HepG2 (cell line): Measurements from ENCODE around the gene SPAG9. TPM values are rescaled to one million over a fixed set of nuclear protein-coding genes. Genes with fewer than 3 reads are reported as not detected.
A peak's percentile ranks its signal among the peaks of the same experiment; 100 is the strongest.

Source experiments
- ARNTL ChIP-seq: sonication (generic); formaldehyde crosslinking; IDR thresholded peaks from 2 replicates; pipeline ENCODE4 v1.4.0; 2020; ENCODE audit warnings: mild to moderate bottlenecking, missing genetic modification reagents
- HNRNPH1 ChIP-seq: fragments of 200-400 bp; formaldehyde crosslinking; optimal IDR thresholded peaks from 2 replicates; pipeline ENCODE3; 2017; ENCODE audit warnings: mild to moderate bottlenecking, low read depth, low read length
- LCORL ChIP-seq, 2 experiments: fragments of 450-650 bp in 1 of 2; sonication (generic) in 1 of 2; formaldehyde crosslinking in 1 of 2; IDR thresholded peaks; 2 replicates each; pipeline versions ENCODE4 v1.5.0 to v1.6.1; 2017 to 2020; ENCODE audit warnings: antibody characterized with exemption in 1 of 2, missing genetic modification reagents in 1 of 2
- LRRFIP1 ChIP-seq: sonication (generic); formaldehyde crosslinking; conservative IDR thresholded peaks from 2 replicates; pipeline ENCODE4 v1.4.0; 2020; ENCODE audit warnings: missing genetic modification reagents
- MIER3 ChIP-seq: IDR thresholded peaks from 2 replicates; pipeline ENCODE4 v1.6.1; 2016; ENCODE audit warnings: missing compliant biosample characterization, borderline replicate concordance
- MIXL1 ChIP-seq: IDR thresholded peaks from 2 replicates; pipeline ENCODE4 v1.6.1; 2016
- NCOA2 ChIP-seq: sonication (generic); formaldehyde crosslinking; IDR thresholded peaks from 2 replicates; pipeline ENCODE4 v1.8.0; 2022; ENCODE audit warnings: inconsistent platforms
- RXRA ChIP-seq: sonication (generic); formaldehyde crosslinking; IDR thresholded peaks from 2 replicates; pipeline ENCODE4 v1.5.1; 2020; ENCODE audit warnings: missing genetic modification reagents
- SMC3 ChIP-seq: IDR thresholded peaks from 2 replicates; pipeline ENCODE4 v1.6.1; 2011; ENCODE audit warnings: low read length, improper control_type of control experiment
- SNAPC5 ChIP-seq: sonication (generic); formaldehyde crosslinking; IDR thresholded peaks from 2 replicates; pipeline ENCODE4 v1.8.1; 2023; ENCODE audit warnings: mild to moderate bottlenecking, missing genetic modification reagents, borderline replicate concordance
- ZEB1 ChIP-seq: IDR thresholded peaks from 2 replicates; pipeline ENCODE4 v1.6.1; 2012; ENCODE audit warnings: mild to moderate bottlenecking, low read depth, inconsistent platforms; ENCODE audit not compliant: insufficient replicate concordance
- ZNF468 ChIP-seq: sonication (generic); formaldehyde crosslinking; IDR thresholded peaks from 2 replicates; pipeline ENCODE4 v1.8.0; 2022; ENCODE audit warnings: mild to moderate bottlenecking, moderate library complexity, missing genetic modification reagents
- ZNF660 ChIP-seq: sonication (generic); formaldehyde crosslinking; IDR thresholded peaks from 2 replicates; pipeline ENCODE4 v1.5.1; 2020; ENCODE audit warnings: mild to moderate bottlenecking, low read depth, missing genetic modification reagents, borderline replicate concordance
- ZNF761 ChIP-seq: sonication (generic); formaldehyde crosslinking; conservative IDR thresholded peaks from 2 replicates; pipeline ENCODE4 v1.4.0; 2020; ENCODE audit warnings: mild to moderate bottlenecking, missing genetic modification reagents
- ZNF766 ChIP-seq: sonication (generic); formaldehyde crosslinking; IDR thresholded peaks from 2 replicates; pipeline ENCODE4 v1.5.0; 2020; ENCODE audit warnings: missing genetic modification reagents, borderline replicate concordance
- ZNF772 ChIP-seq: sonication (generic); formaldehyde crosslinking; IDR thresholded peaks from 2 replicates; pipeline ENCODE4 v1.5.0; 2020; ENCODE audit warnings: mild to moderate bottlenecking, missing genetic modification reagents
- polyA plus RNA-seq, 8 experiments: library from polyadenylated mRNA; depleted of rRNA in 3 of 8; stranded (reverse) in 7 of 8; unstranded in 1 of 8; fragments of >200 nt; fragmentation: Illumina TruSeq in 4 of 8; extraction: Trizol in 4 of 8; gene quantifications; 2 replicates each; pipeline versions ENCODE4 v1.2.1 to v1.2.3, GENCODE V29; 2011 to 2016; ENCODE audit warnings: low read depth in 4 of 8, missing spikeins in 1 of 8, mixed read lengths in 1 of 8; ENCODE audit not compliant: insufficient read depth in 1 of 8
- total RNA-seq, 5 experiments: library from RNA; depleted of rRNA; stranded (reverse); fragments of >200 nt; fragmentation: Illumina TruSeq; extraction: Trizol; gene quantifications; 2 replicates each; pipeline ENCODE4 v1.2.3, GENCODE V29; 2016; ENCODE audit warnings: low read depth in 1 of 5
- TF ChIP-seq, protein P1 (sequence below): sonication (generic); formaldehyde crosslinking; IDR thresholded peaks from 2 replicates; pipeline ENCODE4 v1.5.1; 2020; ENCODE audit warnings: mild to moderate bottlenecking, missing genetic modification reagents, moderate library complexity
- TF ChIP-seq, protein P2 (sequence below): sonication (generic); formaldehyde crosslinking; IDR thresholded peaks from 2 replicates; pipeline ENCODE4 v1.9.0; 2022; ENCODE audit warnings: low read depth, missing genetic modification reagents
- TF ChIP-seq, protein P3 (sequence below): sonication (generic); formaldehyde crosslinking; IDR thresholded peaks from 2 replicates; pipeline ENCODE4 v1.8.1; 2022; ENCODE audit warnings: low read depth, mild to moderate bottlenecking, missing genetic modification reagents
- TF ChIP-seq, protein P4 (sequence below): sonication (generic); formaldehyde crosslinking; IDR thresholded peaks from 2 replicates; pipeline ENCODE4 v1.8.0; 2022; ENCODE audit warnings: mild to moderate bottlenecking, missing genetic modification reagents, moderate library complexity

Gene SPAG9
- total and polyA plus RNA-seq, 2 of the 13 experiments (the other 11 are each of a cell fraction or from before 2014, with no cell fraction given): 43.2 to 78.6 TPM

DNA sequence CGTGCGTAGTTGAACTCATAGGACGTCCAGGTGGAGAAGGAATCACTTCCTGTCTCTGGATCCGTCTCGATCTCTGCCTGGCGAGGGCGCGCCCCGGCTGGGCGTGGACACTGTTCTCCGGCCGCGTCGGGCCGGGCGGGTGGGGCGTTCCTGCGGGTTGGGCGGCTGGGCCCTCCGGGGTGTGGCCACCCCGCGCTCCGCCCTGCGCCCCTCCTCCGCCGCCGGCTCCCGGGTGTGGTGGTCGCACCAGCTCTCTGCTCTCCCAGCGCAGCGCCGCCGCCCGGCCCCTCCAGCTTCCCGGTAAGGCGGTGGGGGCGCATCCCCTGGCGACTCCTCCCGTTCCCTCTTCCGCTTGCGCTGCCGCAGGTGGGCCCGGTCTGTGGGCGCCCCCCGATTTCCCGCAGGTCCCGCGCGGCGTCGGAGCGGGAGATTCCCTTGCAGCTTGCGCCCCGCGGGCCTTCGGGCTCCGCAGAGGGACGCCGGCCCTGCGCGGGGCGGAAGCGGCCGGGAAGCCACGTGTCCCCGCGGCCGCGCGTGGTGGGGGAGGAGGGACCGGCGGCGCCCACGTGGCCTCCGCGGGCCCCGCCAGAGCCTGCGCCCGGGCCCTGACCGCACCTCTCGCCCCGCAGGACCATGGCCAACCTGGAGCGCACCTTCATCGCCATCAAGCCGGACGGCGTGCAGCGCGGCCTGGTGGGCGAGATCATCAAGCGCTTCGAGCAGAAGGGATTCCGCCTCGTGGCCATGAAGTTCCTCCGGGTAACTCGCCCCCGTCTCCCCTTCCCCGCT lies 45.7 kb upstream of the SPAG9 start, which contains the start of gene NME2 (continued):
- TF ChIP-seq LRRFIP1 (no peak), SMC3 (no peak), ZNF772 (peak; percentile 80; the same call in 1 of the 2 replicates), ZNF761 (CRISPR knock-in tag) (no peak), NCOA2 (CRISPR knock-in tag) (0 out of 2 replicates have a peak, but pooled peaks have one; percentile 5), ZNF468 (CRISPR knock-in tag) (no peak), ZNF766 (CRISPR knock-in tag) (peak; percentile 75; the same call in 1 of the 2 replicates), ZEB1 (peak; percentile 37), HNRNPH1 (no peak), MIXL1 (CRISPR knock-in tag) (no peak), RXRA (CRISPR knock-in tag) (peak; percentile 48; the same call in 1 of the 2 replicates), MIER3 (CRISPR knock-in tag) (no peak; the same call in 1 of the 2 replicates), ARNTL (CRISPR knock-in tag) (peak; percentile 13; the same call in 1 of the 2 replicates), LCORL (IDR thresholded peaks at IDR 0.05) (no peak), LCORL (CRISPR knock-in tag; IDR thresholded peaks at IDR 0.05) (peak; percentile 88; the same call in 1 of the 2 replicates), ZNF660 (no peak), SNAPC5 (CRISPR knock-in tag) (no peak)
- TF ChIP-seq, protein P1, sequence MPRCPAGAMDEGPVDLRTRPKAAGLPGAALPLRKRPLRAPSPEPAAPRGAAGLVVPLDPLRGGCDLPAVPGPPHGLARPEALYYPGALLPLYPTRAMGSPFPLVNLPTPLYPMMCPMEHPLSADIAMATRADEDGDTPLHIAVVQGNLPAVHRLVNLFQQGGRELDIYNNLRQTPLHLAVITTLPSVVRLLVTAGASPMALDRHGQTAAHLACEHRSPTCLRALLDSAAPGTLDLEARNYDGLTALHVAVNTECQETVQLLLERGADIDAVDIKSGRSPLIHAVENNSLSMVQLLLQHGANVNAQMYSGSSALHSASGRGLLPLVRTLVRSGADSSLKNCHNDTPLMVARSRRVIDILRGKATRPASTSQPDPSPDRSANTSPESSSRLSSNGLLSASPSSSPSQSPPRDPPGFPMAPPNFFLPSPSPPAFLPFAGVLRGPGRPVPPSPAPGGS (CRISPR knock-in tag): peak; percentile 67
- TF ChIP-seq, protein P2, sequence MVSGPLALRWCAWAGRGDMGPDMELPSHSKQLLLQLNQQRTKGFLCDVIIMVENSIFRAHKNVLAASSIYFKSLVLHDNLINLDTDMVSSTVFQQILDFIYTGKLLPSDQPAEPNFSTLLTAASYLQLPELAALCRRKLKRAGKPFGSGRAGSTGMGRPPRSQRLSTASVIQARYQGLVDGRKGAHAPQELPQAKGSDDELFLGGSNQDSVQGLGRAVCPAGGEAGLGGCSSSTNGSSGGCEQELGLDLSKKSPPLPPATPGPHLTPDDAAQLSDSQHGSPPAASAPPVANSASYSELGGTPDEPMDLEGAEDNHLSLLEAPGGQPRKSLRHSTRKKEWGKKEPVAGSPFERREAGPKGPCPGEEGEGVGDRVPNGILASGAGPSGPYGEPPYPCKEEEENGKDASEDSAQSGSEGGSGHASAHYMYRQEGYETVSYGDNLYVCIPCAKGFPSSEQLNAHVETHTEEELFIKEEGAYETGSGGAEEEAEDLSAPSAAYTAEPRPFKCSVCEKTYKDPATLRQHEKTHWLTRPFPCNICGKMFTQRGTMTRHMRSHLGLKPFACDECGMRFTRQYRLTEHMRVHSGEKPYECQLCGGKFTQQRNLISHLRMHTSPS: no peak; the same call in 1 of the 2 replicates
- TF ChIP-seq, protein P3, sequence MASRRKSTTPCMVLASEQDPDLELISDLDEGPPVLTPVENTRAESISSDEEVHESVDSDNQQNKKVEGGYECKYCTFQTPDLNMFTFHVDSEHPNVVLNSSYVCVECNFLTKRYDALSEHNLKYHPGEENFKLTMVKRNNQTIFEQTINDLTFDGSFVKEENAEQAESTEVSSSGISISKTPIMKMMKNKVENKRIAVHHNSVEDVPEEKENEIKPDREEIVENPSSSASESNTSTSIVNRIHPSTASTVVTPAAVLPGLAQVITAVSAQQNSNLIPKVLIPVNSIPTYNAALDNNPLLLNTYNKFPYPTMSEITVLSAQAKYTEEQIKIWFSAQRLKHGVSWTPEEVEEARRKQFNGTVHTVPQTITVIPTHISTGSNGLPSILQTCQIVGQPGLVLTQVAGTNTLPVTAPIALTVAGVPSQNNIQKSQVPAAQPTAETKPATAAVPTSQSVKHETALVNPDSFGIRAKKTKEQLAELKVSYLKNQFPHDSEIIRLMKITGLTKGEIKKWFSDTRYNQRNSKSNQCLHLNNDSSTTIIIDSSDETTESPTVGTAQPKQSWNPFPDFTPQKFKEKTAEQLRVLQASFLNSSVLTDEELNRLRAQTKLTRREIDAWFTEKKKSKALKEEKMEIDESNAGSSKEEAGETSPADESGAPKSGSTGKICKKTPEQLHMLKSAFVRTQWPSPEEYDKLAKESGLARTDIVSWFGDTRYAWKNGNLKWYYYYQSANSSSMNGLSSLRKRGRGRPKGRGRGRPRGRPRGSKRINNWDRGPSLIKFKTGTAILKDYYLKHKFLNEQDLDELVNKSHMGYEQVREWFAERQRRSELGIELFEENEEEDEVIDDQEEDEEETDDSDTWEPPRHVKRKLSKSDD (CRISPR knock-in tag): no peak
- TF ChIP-seq, protein P4, sequence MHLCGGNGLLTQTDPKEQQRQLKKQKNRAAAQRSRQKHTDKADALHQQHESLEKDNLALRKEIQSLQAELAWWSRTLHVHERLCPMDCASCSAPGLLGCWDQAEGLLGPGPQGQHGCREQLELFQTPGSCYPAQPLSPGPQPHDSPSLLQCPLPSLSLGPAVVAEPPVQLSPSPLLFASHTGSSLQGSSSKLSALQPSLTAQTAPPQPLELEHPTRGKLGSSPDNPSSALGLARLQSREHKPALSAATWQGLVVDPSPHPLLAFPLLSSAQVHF (CRISPR knock-in tag): no peak
